ENCODE results near the gene PHEX.

The PHEX gene

GRCh38 chrX:22110729-22111494 lies 78.8 kb downstream of the PHEX start:
- TF ChIP-seq ZFX (IDR thresholded peaks at IDR 0.05) (no peak), CTCF (conservative IDR thresholded peaks at IDR 0.05) (no peak)

GRCh38 chrX:22116605-22117546 lies 84.8 kb downstream of the PHEX start:
- H3K27ac ChIP-seq = no peak overlapping the region

More at GRCh38 chrX:22110729-22111494, 78.8 kb downstream of the PHEX start:
- H3K27ac ChIP-seq = no peak overlapping the region

GRCh38 chrX:22117633-22118032 lies 85.5 kb downstream of the PHEX start:
- no peak for TF ChIP-seq CTCF (conservative IDR thresholded peaks at IDR 0.05)
- TF ChIP-seq ZFX (IDR thresholded peaks at IDR 0.05) = no peak
- H3K27ac ChIP-seq = no peak overlapping the region

More at GRCh38 chrX:22116605-22117546, 84.8 kb downstream of the PHEX start:
- TF ChIP-seq ZFX (IDR thresholded peaks at IDR 0.05) (no peak), CTCF (conservative IDR thresholded peaks at IDR 0.05) (no peak)

- no peak for TF ChIP-seq CTCF (conservative IDR thresholded peaks at IDR 0.05)
- no peak for TF ChIP-seq ZFX (IDR thresholded peaks at IDR 0.05)
- peak overlapping the region; percentile 54 for H3K27ac ChIP-seq
These were observed 86.2 kb downstream of the PHEX start for GRCh38 chrX:22118161-22118830.

GRCh38 chrX:22121161-22121560 lies 89.0 kb downstream of the PHEX start:
- H3K27ac ChIP-seq = no peak overlapping the region
- TF ChIP-seq CTCF (conservative IDR thresholded peaks at IDR 0.05) = no peak
- TF ChIP-seq ZFX (IDR thresholded peaks at IDR 0.05) = no peak

- TF ChIP-seq CTCF (conservative IDR thresholded peaks at IDR 0.05) = no peak
- TF ChIP-seq ZFX (IDR thresholded peaks at IDR 0.05) = no peak
These were observed 90.4 kb downstream of the PHEX start for GRCh38 chrX:22122510-22122909.

More at GRCh38 chrX:22122510-22122909, 90.4 kb downstream of the PHEX start:
- H3K27ac ChIP-seq = no peak overlapping the region

All from C4-2B (cell line).